Measurements from ENCODE around the gene KLK6.

KLK6 gene

DNA sequence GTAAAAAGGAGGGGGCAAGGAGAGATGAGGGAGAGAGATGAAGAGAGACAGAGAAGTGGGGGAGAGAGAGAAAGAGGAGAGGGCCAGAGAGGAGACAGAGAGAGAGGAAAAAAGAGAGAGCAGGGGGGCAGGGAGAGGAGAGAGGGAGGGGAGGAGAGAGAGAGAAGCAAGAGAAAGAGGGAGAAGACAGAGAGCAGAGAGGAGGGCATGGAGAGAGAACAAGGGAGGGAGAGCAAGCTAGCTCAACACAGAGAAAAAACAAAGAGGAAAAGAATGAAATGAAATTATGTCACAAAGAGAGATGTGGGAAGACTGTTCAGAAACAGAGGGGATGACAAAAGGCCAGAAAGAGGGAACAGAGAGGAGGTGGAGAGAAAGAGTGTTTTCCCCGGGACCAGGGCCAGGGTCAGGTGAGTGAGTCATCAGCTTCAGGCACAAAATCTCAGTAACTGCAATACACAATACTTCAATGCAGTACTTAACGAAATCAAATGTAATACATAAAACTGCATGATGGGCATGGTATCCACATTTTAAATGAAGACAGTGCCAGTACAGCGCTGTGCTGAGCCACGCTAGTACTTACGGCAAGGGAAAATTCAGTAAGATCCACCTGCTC, 9.5 kb upstream of the KLK6 start:
- H3K9ac ChIP-seq (ENCODE audit: low read length) = no peak overlapping the region
- no peaks in the 10 kb centered on the region for H4K20me1 ChIP-seq (ENCODE audit: insufficient read depth, low read length)
- H3K27me3 ChIP-seq (ENCODE audit: low read depth, low read length) = peaks cover 35% of the 10 kb centered on the region
- H3K4me3 ChIP-seq (ENCODE audit: low read length) = no peak overlapping the region
- TF ChIP-seq EZH2phosphoT487 (IDR thresholded peaks at IDR 0.05; ENCODE audit: low read depth) (no peak), CTCF (IDR thresholded peaks at IDR 0.05; ENCODE audit: low read depth, low read length) (no peak)
- no peaks in the 10 kb centered on the region for H3K79me2 ChIP-seq (ENCODE audit: low read length)
- H2AFZ ChIP-seq (ENCODE audit: low read depth, low read length) = no peak overlapping the region
- H3K9me3 ChIP-seq (ENCODE audit: insufficient read depth, low read length) = no peaks in the 10 kb centered on the region
- H3K4me1 ChIP-seq (ENCODE audit: low read length) = no peaks in the 10 kb centered on the region
- no peak overlapping the region for H3K27ac ChIP-seq (ENCODE audit: low read length)
- no peaks in the 10 kb centered on the region for H3K36me3 ChIP-seq (replicated peaks; ENCODE audit: low read depth, low read length)
- H3K4me2 ChIP-seq (ENCODE audit: low read length) = no peak overlapping the region

- no peak overlapping the region for H3K27ac ChIP-seq (ENCODE audit: low read length)
- H3K36me3 ChIP-seq (replicated peaks; ENCODE audit: low read depth, low read length) = no peaks in the 10 kb centered on the region
- H3K9ac ChIP-seq (ENCODE audit: low read length) = no peak overlapping the region
- TF ChIP-seq EZH2phosphoT487 (IDR thresholded peaks at IDR 0.05; ENCODE audit: low read depth) = no peak
- peaks cover 40% of the 10 kb centered on the region for H3K27me3 ChIP-seq (ENCODE audit: low read depth, low read length)
- H4K20me1 ChIP-seq (ENCODE audit: insufficient read depth, low read length) = no peaks in the 10 kb centered on the region
- H3K79me2 ChIP-seq (ENCODE audit: low read length) = no peaks in the 10 kb centered on the region
- no peak overlapping the region for H3K4me2 ChIP-seq (ENCODE audit: low read length)
- no peaks in the 10 kb centered on the region for H3K4me1 ChIP-seq (ENCODE audit: low read length)
- H3K9me3 ChIP-seq (ENCODE audit: insufficient read depth, low read length) = no peaks in the 10 kb centered on the region
- H3K4me3 ChIP-seq (ENCODE audit: low read length) = no peak overlapping the region
- H2AFZ ChIP-seq (ENCODE audit: low read depth, low read length) = no peak overlapping the region
Measured at GRCh38 chr19:50977626-50978025, 8.2 kb upstream of the KLK6 start.

DNA sequence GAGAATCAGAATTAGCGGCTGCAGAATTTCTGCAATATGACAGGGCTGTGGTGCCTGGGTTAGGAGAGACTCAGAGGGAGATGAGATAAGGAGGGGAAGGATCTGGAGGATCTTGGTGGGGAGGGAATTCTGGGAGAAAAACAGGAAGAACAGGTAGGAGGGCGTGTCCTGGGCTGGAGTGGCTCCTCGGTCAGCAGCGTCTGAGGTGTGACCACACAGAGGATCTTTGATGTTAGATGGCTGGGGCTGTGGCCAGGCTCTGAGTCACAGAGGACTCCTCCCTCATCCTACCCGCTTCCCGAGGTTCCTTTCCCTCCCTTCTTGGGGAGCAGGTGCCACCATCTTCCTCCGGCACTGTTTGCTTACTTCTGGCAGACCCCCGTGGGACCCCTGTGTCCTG, 6.4 kb upstream of the KLK6 start:
- H3K4me2 ChIP-seq (ENCODE audit: low read length) = no peak overlapping the region
- peaks cover 40% of the 10 kb centered on the region for H3K27me3 ChIP-seq (ENCODE audit: low read depth, low read length)
- no peak for TF ChIP-seq EZH2phosphoT487 (IDR thresholded peaks at IDR 0.05; ENCODE audit: low read depth)
- TF ChIP-seq CTCF (IDR thresholded peaks at IDR 0.05; ENCODE audit: low read depth, low read length) = no peak
- H3K27ac ChIP-seq (ENCODE audit: low read length) = no peak overlapping the region
- H3K4me3 ChIP-seq (ENCODE audit: low read length) = no peak overlapping the region
- H4K20me1 ChIP-seq (ENCODE audit: insufficient read depth, low read length) = no peaks in the 10 kb centered on the region
- no peaks in the 10 kb centered on the region for H3K9me3 ChIP-seq (ENCODE audit: insufficient read depth, low read length)
- H3K4me1 ChIP-seq (ENCODE audit: low read length) = no peaks in the 10 kb centered on the region
- no peak overlapping the region for H2AFZ ChIP-seq (ENCODE audit: low read depth, low read length)
- no peak overlapping the region for H3K9ac ChIP-seq (ENCODE audit: low read length)
- H3K36me3 ChIP-seq (replicated peaks; ENCODE audit: low read depth, low read length) = no peaks in the 10 kb centered on the region
- H3K79me2 ChIP-seq (ENCODE audit: low read length) = no peaks in the 10 kb centered on the region

DNA sequence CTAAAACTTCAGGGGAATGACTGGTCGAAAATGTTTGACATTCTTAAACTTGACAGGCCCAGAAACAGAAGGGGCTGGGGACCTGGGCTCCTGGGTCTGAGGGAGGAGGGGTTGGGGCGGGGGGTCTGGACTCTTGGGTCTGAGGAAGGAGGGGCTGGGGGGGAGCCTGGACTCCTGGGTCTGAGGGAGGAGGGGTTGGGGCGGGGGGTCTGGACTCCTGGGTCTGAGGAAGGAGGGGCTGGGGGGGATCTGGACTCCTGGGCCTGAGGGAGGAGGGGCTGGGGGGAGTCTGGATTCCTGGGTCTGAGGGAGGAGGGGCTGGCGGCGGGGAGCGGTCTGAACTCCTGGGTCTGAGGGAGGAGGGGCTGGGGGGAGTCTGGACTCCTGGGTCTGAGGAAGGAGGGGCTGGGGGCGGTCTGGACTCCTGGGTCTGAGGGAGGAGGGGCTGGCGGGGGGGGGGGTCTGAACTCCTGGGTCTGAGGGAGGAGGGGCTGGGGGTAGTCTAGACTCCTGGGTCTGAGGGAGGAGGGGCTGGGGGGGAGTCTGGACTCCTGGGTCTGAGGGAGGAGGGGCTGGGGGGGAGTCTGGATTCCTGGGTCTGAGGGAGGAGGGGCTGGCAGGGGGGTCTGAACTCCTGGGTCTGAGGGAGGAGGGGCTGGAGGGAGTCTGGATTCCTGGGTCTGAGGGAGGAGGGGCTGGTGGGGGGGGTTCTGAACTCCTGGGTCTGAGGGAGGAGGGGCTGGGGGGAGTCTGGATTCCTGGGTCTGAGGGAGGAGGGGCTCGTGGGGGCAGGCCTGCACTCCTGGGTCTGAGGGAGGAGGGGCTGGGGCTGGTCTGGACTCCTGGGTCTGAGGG, 5.5 kb upstream of the KLK6 start:
- Histone ChIP-seq H3K9me3 (ENCODE audit: insufficient read depth, low read length) (no peaks in the 10 kb centered on the region), H3K27ac (ENCODE audit: low read length) (no peak overlapping the region), H3K4me3 (ENCODE audit: low read length) (no peak overlapping the region), H3K9ac (ENCODE audit: low read length) (no peak overlapping the region), H3K36me3 (replicated peaks; ENCODE audit: low read depth, low read length) (no peaks in the 10 kb centered on the region), H2AFZ (ENCODE audit: low read depth, low read length) (no peak overlapping the region), H3K4me2 (ENCODE audit: low read length) (no peak overlapping the region), H3K27me3 (ENCODE audit: low read depth, low read length) (peaks cover 45% of the 10 kb centered on the region), H3K79me2 (ENCODE audit: low read length) (no peaks in the 10 kb centered on the region), H4K20me1 (ENCODE audit: insufficient read depth, low read length) (no peaks in the 10 kb centered on the region), H3K4me1 (ENCODE audit: low read length) (no peaks in the 10 kb centered on the region)
- TF ChIP-seq CTCF (IDR thresholded peaks at IDR 0.05; ENCODE audit: low read depth, low read length) (no peak), EZH2phosphoT487 (IDR thresholded peaks at IDR 0.05; ENCODE audit: low read depth) (no peak)
